WERI-Rb-1 (cell line): ENCODE data around the gene GFPT2.

Source experiments
- DNase-seq: peaks from one replicate; pipeline ENCODE4 v3.0.0-alpha.2; 2020
- H3K27ac ChIP-seq: fragments of 250-450 bp; sonication (Bioruptor Pico); 2 replicates; pipeline ENCODE4 v1.5.1; 2020; ENCODE audit warnings: mild to moderate bottlenecking, moderate library complexity
- H3K27me3 ChIP-seq: fragments of 250-450 bp; sonication (Bioruptor Pico); 2 replicates; pipeline ENCODE4 v1.5.1; 2021; ENCODE audit warnings: mild to moderate bottlenecking, low read depth, moderate library complexity; ENCODE audit not compliant: insufficient read depth, severe bottlenecking
- H3K36me3 ChIP-seq: fragments of 250-450 bp; sonication (Bioruptor Pico); 2 replicates; pipeline ENCODE4 v1.5.1; 2020; ENCODE audit warnings: mild to moderate bottlenecking, moderate library complexity
- H3K4me3 ChIP-seq: 2 replicates; pipeline ENCODE4 v1.5.1; 2011; ENCODE audit warnings: low read depth, mild to moderate bottlenecking, control low read depth, low read length
- H3K9me3 ChIP-seq: fragments of 250-450 bp; sonication (Bioruptor Pico); 2 replicates; pipeline ENCODE4 v1.5.1; 2021; ENCODE audit warnings: mild to moderate bottlenecking, moderate library complexity; ENCODE audit not compliant: severe bottlenecking
- CTCF ChIP-seq: IDR thresholded peaks from 2 replicates; pipeline ENCODE4 v1.5.1; 2011; ENCODE audit warnings: low read depth, mild to moderate bottlenecking, control low read depth, inconsistent platforms, low read length

Gene GFPT2

GRCh38 chr5:180271221-180271620 is 81.9 kb downstream of the GFPT2 start:
- no peaks in the 10 kb centered on the region for H3K27me3 ChIP-seq
- TF ChIP-seq CTCF: no peak
- no peak overlapping the region for H3K27ac ChIP-seq
- no peaks in the 10 kb centered on the region for H3K36me3 ChIP-seq
- no peak for DNase-seq
- no peak overlapping the region for H3K4me3 ChIP-seq
- no peaks in the 10 kb centered on the region for H3K9me3 ChIP-seq

GRCh38 chr5:180259260-180259611 is 93.9 kb downstream of the GFPT2 start:
- no peak overlapping the region for H3K27ac ChIP-seq
- TF ChIP-seq CTCF: no peak
- H3K27me3 ChIP-seq: no peaks in the 10 kb centered on the region
- no peak for DNase-seq
- peaks cover 27% of the 10 kb centered on the region for H3K36me3 ChIP-seq
- peaks cover 3% of the 10 kb centered on the region for H3K9me3 ChIP-seq
- H3K4me3 ChIP-seq: no peak overlapping the region

- Histone ChIP-seq H3K27ac (no peak overlapping the region), H3K4me3 (no peak overlapping the region), H3K27me3 (no peaks in the 10 kb centered on the region), H3K9me3 (no peaks in the 10 kb centered on the region), H3K36me3 (peaks cover 4% of the 10 kb centered on the region; the same call in 1 of the 2 replicates)
- TF ChIP-seq CTCF: no peak
- DNase-seq: no peak
Measured at GRCh38 chr5:180253036-180253824, 99.9 kb downstream of the GFPT2 start.

- Histone ChIP-seq H3K27ac (no peak overlapping the region), H3K27me3 (no peaks in the 10 kb centered on the region), H3K9me3 (no peaks in the 10 kb centered on the region), H3K4me3 (no peak overlapping the region), H3K36me3 (peaks cover 4% of the 10 kb centered on the region; the same call in 1 of the 2 replicates)
- no peak for DNase-seq
- no peak for TF ChIP-seq CTCF
Measured at GRCh38 chr5:180251887-180252286, 101.2 kb downstream of the GFPT2 start.

- Histone ChIP-seq H3K36me3 (peaks cover 4% of the 10 kb centered on the region; the same call in 1 of the 2 replicates), H3K4me3 (no peak overlapping the region), H3K27ac (no peak overlapping the region), H3K9me3 (no peaks in the 10 kb centered on the region), H3K27me3 (no peaks in the 10 kb centered on the region)
- no peak for DNase-seq
- TF ChIP-seq CTCF: no peak
Measured at GRCh38 chr5:180251141-180251540, 102.0 kb downstream of the GFPT2 start.
